Measurements from ENCODE around the gene LTBP1. TPM values are rescaled to one million over a fixed set of nuclear protein-coding genes. Genes with fewer than 3 reads are reported as not detected.

The LTBP1 gene
- total and polyA plus RNA-seq, 2 of the 13 experiments (the other 11 are each of a cell fraction or from before 2014, with no cell fraction given): 0.12 to 0.22 TPM

DNA sequence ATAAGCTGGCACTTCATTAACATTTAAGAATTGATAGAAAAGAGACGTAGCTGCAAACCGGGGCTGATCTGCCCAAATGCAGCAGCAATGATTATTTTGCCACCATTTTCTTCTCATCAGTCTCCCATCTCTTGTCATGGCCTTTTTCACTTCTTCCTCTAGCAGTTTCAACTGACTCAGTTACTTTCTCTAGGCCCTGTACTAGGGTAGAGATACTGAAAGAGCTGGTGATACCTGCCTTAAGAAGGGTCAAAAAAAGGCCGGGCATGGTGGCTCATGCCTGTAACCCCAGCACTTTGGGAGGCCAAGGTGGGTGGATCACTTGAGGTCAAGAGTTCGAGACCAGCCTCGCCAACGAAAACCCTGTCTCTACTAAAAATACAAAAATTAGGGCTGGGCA is 127.4 kb downstream of the LTBP1 start:
- TF ChIP-seq IKZF1 (IDR thresholded peaks at IDR 0.05) (no peak), PBX2 (CRISPR knock-in tag; IDR thresholded peaks at IDR 0.05) (no peak), ZNF451 (CRISPR knock-in tag; IDR thresholded peaks at IDR 0.05) (no peak), TCF12 (IDR thresholded peaks at IDR 0.05) (no peak), TCF12 (CRISPR knock-in tag; IDR thresholded peaks at IDR 0.05) (no peak), ZNF17 (CRISPR knock-in tag; IDR thresholded peaks at IDR 0.05) (no peak), MIER3 (CRISPR knock-in tag; IDR thresholded peaks at IDR 0.05; ENCODE audit: borderline replicate concordance) (no peak), MNT (IDR thresholded peaks at IDR 0.05) (no peak), RFX1 (IDR thresholded peaks at IDR 0.05) (no peak), NCOA1 (CRISPR knock-in tag; IDR thresholded peaks at IDR 0.05) (no peak), ZNF446 (CRISPR knock-in tag; IDR thresholded peaks at IDR 0.05) (no peak)
- H3K36me3 ChIP-seq (replicated peaks in 1 of 2; ENCODE audit: control insufficient read depth in 1 of 2, insufficient read depth in 2 of 2, low read length in 2 of 2): no peaks in the 10 kb centered on the region
- no peaks in the 10 kb centered on the region for H3K9me3 ChIP-seq (ENCODE audit: low read length)
- H3K4me2 ChIP-seq (ENCODE audit: low read depth, low read length): no peak overlapping the region
- DNase-seq (ENCODE audit: low spot score): no peak
- H4K20me1 ChIP-seq (ENCODE audit: insufficient read depth, low read length): no peaks in the 10 kb centered on the region
- H3K79me2 ChIP-seq (ENCODE audit: insufficient read depth, low read length): no peaks in the 10 kb centered on the region
- no peak for FAIRE-seq
- no peak overlapping the region for H3K4me3 ChIP-seq (replicated peaks in 1 of 3; ENCODE audit: insufficient read depth in 1 of 3, low read depth in 2 of 3, low read length in 3 of 3)
- intact Hi-C loops (cut with micrococcal nuclease; ENCODE audit: unreplicated experiment) (no loop called here), in situ Hi-C loops (cut with HindIII; ENCODE audit: extremely low pct_ligation_motif_present, low pct_unique_long_range_greater_than_20kb) (no loop called here)
- CTCF ChIA-PET (ENCODE audit: low intra/inter-chr PET ratio, low total read pairs): no interaction called here
- H3K4me1 ChIP-seq (ENCODE audit: insufficient read depth, low read length): no peaks in the 10 kb centered on the region
- no peak overlapping the region for H3K27ac ChIP-seq (ENCODE audit: extremely low read length, insufficient read depth, low read length)
- H2AFZ ChIP-seq (ENCODE audit: low read length): no peak overlapping the region
- no peak overlapping the region for H3K9ac ChIP-seq (ENCODE audit: insufficient read depth, low read depth, low read length)
- ATAC-seq: no peak
- WGBS (ENCODE audit: low lambda C conversion rate): 47% methylated on average over 6 of the region's 6 CpGs
- peaks cover 0 to 13% of the 10 kb centered on the region in 2 experiments; a peak in 2 of 5 replicates for H3K27me3 ChIP-seq (ENCODE audit: control insufficient read depth in 1 of 2, insufficient read depth in 2 of 2, low read length in 2 of 2)
- BruUV-seq (replicated peaks): no TSS peak
- POLR2A ChIA-PET: no interaction called here

Data from HepG2 (cell line).